HG03354 (cell line): ENCODE data around the gene SPECC1.
"Not testable (repeated sequence)": the region's sequence is repeated elsewhere in the genome, so short reads cannot be mapped to it uniquely, and the experiment has no call there.

ENCODE experiments used
- ATAC-seq: cut with Tn5 transposase; IDR thresholded peaks from one replicate; pipeline ENCODE4 v1.9.1; 2021; ENCODE audit warnings: mild to moderate bottlenecking; ENCODE audit not compliant: unreplicated experiment, poor library complexity, severe bottlenecking

The SPECC1 gene

DNA sequence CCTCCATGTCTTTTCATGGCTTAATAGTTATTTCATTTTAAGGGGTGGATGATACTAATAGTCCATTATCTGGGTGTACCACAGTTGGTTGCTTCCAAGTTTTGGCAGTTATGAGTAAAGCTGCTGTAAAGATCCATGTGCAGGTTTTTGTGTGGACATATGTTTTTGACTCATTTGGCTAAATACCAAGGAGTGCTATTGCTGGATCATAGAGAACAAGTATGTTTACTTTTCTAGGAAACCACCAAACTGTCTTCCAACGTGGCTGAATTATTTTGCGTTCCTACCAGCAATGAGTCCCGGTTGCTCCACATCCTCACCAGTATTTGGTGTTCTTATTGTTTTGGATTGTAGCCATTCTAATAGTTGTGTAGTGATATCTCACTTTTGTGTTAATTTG, 181.9 kb downstream of the SPECC1 start:
- no peak for ATAC-seq

DNA sequence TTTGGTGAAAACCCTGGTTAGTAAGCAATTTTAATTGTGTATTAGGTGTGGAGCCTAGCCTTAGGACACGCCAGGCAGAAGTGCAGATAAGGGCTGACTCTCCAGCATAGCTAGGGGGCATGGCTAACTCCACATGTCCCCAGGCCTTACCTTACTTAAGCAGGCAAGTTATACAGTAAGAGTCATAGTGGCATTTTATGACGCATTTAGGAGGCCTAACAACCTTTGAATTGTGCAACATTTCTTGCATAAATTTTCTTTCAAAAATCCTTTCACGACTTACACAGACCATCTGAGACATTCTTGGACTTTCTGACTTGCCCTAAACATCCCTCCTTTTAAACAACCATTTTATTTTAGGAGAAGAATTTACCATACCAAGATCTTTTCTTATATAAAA, 187.1 kb downstream of the SPECC1 start:
- not testable (repeated sequence) for ATAC-seq

DNA sequence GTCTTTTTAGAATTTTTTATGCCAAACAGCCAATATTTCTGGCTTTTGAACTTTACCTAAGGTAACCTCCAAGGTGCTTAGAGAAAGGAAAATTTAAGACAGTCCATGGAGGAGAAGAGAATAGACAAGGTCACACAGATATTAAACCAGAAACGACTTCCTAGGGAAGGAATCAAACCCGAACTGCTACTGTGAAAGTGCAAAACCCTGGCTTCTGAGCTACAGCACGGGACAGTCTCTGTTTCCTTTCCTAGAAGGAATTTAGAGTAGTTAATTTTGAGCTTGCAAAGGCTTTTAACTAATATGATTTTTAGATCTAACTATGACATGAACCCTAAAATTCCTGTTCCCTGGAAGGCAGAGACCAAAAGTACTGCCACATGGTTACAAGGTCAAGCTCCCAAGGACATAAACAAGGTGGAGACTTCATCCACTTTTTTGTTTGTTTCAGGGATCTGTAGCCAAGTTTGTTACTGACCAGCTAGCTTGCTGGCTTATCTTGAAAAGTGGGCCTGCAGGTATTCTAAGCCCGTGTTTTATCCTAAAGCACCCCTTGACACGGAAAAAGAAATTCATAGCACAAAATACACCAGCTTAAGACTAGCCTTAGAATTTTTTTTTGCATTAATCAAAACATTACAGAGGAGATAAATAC, 188.2 kb downstream of the SPECC1 start:
- no peak for ATAC-seq

DNA sequence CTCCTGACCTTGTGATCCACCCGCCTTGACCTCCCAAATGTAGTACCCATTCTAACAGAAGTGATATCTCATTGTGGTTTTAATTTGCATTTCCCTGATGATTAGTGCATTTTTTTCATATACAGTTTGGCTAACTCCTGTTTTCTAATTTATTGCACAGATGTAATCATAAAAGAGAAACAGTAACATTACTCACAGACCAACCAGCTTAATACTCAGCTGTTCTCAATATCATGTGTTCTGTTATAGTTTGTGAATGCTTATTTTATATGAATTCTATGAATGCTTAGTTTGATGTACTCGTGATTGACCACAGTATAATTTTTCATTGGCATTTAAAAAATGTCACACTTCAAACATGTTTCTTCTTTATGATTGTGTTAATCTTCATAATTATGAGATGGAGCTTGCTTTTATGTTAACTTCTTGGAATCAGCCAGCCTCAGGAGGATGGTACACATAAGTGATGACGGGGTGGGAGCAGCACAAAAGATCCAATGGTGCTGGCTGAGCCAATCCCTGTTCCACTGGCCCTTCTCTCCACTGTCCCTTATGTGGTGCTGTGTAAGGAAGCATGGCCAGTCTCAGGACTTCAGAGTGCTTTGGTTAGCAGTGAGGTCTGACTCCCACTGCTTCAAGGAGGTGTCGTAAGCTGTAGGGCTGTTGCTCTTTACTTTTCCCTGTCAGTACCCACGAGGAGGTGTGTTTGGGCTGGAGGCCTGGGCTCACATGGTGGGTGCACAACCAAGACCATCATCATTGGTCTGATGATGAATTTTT, 191.0 kb downstream of the SPECC1 start:
- ATAC-seq, result no peak

DNA sequence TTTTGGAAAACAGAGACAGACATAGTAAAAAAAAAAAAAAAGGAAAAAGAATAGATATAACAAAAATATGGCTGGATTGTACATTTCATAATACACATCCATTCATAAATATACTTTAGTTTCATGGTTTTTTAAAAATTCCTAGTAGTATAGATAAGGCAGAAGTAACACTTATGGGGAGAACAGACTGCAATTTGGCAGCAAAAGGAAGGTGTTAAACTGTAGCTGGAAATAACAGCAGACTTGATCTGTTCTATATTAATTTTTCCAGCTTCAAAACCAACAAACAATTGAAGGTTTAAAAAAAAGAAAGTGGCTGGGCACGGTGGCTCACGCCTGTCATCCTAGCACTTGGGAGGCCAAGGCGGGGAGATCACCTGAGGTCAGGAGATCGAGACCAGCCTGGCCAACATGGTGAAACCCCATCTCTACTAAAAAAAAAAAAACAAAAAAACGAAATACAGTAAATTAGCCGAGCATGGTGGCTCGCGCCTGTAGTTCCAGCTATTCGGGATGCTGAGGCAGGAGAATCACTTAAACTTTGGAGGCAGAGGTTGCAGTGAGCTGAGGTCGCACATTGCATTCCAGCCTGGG, 191.8 kb downstream of the SPECC1 start:
- ATAC-seq, result no peak

DNA sequence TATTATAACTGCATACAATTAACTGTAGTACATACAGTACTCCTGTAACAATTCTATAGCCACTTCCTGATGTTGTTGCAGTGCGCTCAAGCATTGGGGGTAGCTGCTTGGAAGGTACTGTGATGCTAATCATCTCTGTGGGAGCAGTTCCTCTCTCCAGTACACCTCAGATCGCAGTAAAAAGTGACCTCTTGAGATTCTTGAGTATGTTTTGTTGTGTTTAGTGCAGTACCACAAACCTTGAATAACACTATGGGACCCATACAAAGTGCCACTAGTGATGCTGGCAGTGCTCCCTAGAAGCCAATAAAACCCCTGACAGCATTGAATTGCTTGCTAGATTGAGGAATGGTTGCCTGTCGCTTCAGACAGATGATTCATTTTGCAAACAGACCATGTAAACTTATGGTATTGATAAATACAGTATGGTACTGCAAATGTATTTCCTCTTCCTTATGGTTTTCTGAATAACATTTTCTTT, 193.0 kb downstream of the SPECC1 start:
- no peak for ATAC-seq

DNA sequence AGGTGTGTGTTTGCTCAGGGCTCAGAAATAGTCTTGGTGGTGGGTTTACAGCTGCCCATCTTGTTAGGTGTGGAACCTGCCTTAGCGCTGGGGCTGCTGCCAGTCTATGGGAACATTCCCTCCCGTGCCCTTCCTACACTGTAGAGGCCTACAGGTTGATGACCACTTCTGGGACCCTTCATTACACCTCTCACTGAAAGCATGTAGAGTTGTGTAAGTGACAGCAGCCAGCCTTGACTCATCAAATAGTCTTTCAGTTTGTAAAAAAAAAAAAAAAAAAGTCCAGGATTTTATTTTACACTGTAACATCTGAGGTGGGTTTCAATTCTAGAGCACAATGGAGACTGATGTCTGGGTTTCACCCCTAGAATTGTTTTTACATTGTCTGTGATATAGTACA, 193.9 kb downstream of the SPECC1 start:
- ATAC-seq, result no peak

DNA sequence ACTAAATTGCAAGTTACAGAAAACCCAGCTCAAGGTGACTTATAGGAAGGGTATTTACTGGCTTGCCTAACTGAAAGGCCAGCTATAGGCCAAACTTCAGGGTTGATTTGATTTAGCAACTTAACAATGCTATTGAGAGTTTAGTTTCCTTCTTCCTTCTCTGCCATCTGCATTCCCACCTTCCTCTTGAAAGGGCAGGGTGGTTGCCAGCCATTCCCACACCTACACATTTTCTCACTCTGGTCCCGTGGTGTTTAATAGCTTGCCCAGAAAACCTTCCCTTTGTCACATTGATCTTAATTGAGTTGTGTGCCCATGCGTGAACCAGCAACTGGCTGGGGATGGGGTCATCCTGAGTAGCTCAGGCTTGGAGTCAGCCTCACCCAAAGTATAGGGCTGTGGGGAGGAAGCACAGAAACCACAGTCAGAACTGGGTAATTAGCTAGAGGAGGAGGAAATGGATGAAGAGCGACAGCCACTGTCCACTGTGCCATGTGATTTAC, 194.7 kb downstream of the SPECC1 start:
- ATAC-seq, result peak; percentile 76

DNA sequence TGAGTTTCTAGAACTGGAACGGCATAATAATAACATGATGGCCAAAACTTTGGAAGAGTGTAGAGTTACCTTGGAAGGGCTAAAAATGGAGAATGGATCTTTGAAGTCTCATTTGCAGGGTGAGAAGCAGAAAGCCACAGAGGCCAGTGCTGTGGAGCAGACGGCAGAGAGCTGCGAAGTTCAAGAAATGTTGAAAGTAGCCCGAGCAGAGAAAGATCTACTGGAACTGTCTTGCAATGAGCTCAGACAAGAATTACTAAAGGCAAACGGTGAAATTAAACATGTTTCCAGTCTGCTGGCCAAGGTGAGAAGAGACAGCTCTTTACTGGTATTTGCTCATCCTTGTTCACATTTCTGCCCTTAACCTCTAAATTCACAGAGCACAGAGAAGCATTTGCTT, 196.4 kb downstream of the SPECC1 start:
- no peak for ATAC-seq

DNA sequence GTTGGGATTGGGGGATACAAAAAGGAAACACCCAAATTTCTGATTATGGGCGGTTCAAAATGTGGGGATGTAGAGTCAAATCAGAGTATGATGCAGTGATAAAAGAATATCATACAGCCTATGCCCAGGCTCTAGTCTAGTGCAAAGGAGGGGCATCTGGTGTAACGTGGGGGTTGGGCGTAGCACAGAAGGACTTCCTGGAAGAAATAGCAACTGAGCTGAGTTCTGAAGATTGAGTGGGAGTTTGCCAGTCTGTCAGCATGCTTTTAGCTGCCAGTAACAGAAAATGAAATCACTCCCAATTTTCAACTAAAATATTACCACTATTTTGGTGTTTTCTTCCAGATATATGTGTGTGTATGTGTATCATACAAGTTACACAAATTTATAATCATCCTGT, 196.9 kb downstream of the SPECC1 start:
- ATAC-seq, result no peak

DNA sequence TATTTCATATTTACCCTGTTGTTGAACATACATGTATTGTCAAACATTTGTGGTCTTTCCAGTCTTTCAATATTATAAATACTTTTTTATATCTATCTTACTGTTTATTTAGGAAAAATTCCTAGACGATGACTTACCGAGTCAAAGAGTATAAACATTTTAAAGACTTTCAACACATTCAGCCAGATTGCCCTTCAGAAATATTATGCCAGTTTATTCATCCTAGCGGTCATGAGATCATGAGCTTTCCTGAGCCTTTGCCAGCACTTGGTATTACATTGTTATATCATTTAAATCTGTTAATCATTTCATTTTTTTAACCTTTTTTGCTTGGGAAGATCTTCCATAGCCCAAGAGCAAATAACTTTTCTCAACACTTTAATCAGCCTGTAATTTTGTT, 197.4 kb downstream of the SPECC1 start:
- ATAC-seq, result no peak

DNA sequence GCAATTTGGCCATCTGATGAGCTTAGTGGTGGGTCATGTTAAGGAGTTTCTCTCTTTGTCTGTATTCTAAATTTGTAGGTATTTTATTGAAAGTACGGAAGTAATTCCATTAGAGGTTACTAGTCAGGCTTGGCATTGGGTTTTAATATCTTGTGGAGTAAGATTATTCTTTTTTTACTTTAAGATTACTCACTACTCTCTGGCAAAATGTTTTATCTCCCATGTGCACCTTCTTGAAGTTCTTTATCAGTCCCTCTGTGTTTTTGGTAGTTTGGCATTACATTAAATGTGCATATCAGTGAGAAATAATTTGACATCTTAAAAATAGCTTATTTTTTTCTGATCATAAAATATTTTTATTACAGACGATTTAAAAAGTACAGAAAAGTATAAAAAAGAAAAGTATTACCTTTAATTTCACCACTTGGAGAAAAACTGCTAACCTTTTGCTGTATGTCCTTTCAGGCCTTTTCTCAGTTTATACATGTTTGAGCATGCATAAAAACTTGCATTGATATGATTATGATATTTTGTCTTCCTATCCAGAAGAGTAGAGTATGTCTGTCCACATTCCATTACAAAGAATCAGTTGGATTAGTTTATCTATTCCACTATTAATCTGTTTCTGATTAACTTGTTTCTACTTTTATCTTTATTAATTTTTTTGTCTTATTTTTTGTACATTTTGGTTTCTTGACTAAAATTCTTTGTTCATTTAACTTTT, 198.3 kb downstream of the SPECC1 start:
- no peak for ATAC-seq

DNA sequence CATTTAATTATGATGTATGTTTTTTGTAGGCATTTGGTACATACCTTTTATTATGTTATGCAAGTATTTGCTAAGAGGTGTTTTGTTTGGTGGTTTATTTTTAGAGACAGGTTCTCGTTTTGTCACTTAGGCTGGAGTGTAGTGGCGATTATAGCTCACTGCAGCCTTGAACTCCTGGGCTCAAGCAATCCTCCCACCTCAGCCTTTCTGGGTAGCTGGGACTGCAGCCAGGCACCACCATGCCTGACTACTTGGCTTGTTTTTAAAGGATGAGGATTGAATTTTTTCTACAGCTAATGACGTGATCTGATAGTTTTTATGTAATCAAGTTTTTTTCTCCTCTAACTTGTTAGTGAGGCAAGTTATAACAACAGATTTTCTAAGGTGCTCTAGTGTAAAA, 199.6 kb downstream of the SPECC1 start:
- ATAC-seq, result no peak

DNA sequence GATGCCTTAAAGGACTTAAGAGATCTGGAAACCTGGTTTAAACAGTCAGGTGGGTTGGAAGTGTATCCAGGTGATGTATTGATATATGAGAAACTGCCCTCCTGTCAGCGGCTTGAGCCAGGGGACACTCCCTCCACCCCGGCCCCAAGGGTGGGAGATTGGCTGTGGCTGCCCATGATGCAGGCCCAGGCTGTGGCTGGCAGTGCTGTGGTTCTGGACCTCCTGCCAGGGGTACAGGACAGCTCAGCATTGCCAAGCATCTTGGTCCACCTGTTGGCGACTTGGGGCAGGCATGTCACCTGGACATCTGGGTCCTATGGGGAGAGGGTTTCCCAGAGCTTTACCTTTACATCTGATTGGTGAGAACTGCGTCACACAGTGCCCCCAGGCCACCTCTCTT, 201.0 kb downstream of the SPECC1 start:
- no peak for ATAC-seq

DNA sequence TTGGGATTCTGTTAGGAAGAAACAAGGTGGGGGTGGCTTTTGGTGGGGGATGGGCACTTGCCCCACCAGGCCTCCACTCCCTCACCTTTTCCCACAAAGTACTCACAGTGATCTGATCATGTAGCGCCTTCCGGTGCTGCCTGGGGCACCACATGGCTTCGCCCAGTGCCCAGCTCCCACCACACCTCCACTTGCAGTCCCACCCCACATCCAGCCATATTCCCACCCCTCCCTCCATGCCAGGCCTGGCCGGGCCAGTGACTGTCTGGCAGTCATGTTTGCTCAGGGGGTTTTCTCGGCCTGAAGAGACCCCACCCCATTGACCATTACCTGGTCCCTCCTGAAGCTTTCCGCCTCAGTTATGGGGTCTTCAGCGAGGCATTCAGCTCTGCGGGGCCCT, 201.5 kb downstream of the SPECC1 start:
- no peak for ATAC-seq

DNA sequence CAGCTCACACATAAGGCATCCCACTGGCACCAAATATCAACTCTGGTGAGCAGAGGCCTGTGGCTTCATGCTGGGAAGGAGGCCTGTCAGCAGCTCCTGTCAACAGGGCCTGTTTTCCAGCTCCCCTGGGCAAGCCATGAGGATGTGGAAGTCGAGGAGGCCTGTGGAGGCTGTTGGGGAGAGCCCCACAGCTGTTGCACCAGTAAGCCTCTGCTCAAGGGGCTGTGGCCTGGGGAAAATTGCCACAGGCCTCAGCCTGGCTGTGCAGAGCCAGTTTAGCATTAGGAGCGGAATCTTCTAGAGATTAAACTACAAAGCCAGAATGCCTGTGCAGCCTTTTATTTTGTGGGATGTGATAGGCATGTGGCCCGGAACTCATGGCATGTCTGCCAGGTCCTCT, 202.1 kb downstream of the SPECC1 start:
- ATAC-seq, result no peak

DNA sequence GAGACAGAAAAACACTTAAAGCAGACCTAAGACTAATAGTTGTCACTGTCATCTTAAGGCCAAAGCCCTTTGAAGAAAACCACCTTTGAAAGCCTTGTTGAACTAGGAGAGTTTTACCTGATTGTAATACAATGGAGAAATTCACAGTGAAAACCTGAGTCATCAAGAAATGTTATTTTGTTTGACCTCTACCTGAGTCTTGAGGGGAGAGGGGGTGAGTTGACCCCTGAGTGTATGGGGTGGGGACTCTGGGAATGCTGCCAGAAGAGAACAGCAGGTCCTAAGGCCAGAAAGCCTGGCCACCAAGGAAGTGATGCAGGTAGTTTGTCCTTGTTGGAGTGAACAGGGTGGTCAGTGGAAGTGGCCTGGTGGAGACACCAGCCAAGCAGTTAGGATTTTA, 204.3 kb downstream of the SPECC1 start:
- ATAC-seq, result no peak

DNA sequence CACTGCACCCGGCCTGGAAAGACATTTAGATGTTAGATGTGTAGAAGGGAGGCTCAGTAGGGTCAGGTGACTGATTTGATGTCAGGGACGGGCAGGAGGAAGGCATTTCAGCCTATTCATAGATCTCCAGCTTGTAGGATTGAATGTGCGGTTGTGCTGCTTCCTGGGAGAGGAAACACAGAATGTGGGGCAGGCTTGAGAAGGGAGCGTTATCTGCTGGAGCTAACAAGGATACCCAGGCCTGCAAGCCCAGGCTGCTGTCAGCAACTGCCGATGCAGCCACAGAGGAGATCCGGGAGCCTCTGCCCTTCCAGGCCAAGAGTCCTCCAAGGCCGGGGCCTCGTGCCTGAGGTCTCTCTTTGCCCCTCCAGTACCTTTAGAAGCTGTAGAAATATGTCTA, 205.6 kb downstream of the SPECC1 start:
- no peak for ATAC-seq

DNA sequence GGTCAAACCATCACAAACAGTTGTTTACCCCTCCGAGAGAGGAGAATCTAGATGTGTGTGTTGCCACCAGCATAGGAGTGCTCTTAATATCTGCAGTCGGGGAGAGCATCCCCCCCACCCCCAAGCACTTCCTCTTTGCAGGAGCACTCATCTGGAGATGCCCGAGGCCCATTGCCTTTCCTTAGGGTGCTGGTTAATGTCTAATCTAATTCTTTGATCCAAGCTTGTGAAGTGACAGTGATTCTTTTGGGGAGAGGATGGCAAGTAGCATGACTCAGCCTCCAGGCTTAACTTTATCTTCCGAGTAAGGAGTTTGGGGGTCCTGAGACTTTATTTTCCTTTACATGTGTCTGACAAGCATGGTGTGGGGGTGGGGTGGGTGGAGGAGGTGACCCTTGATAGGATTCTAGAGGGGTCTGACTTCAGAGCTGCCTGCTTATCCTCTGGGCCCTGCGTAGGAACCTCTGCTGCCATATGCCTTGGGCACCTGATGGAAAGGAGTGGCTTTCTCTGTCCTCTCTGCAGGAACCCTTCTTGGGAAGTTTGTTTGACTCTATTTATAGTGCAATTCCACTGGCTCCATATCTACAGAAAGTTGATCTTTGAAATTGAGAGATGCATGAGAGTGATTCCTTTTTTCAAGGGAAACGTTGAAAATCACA, 207.1 kb downstream of the SPECC1 start:
- no peak for ATAC-seq

DNA sequence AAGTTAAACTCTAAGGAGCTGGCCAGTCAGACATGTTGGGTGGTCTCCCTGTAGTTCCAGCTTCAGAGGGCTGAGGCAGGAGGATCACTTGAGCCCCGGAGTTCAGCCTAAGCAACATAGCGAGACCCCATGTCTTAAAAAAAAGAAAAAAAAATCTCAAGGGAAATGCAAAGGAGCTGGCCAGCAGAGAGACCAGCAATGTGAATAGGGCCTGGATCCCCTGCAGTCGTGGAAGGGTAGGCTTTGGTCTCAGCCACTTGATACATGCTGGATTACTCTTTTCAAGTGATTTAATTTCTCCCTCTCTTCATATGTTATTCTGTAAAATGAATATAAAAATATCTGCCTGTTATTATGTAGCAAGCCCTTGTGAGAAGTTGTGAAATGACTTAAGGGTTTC, 207.7 kb downstream of the SPECC1 start:
- ATAC-seq, result no peak
